ENCODE data around the gene UBXN4.
A peak's percentile ranks its signal among the peaks of the same experiment; 100 is the strongest.

Gene UBXN4

GRCh38 chr2:135736546-135736945 is 5.1 kb upstream of the UBXN4 start:
- no peak for DNase-seq
- H3K4me3 ChIP-seq (ENCODE audit: low read depth, low read length): no peak overlapping the region
- H3K27me3 ChIP-seq: no peaks in the 10 kb centered on the region
- H3K4me1 ChIP-seq: no peaks in the 10 kb centered on the region
- H3K9me3 ChIP-seq: no peaks in the 10 kb centered on the region
- TF ChIP-seq, protein P1, sequence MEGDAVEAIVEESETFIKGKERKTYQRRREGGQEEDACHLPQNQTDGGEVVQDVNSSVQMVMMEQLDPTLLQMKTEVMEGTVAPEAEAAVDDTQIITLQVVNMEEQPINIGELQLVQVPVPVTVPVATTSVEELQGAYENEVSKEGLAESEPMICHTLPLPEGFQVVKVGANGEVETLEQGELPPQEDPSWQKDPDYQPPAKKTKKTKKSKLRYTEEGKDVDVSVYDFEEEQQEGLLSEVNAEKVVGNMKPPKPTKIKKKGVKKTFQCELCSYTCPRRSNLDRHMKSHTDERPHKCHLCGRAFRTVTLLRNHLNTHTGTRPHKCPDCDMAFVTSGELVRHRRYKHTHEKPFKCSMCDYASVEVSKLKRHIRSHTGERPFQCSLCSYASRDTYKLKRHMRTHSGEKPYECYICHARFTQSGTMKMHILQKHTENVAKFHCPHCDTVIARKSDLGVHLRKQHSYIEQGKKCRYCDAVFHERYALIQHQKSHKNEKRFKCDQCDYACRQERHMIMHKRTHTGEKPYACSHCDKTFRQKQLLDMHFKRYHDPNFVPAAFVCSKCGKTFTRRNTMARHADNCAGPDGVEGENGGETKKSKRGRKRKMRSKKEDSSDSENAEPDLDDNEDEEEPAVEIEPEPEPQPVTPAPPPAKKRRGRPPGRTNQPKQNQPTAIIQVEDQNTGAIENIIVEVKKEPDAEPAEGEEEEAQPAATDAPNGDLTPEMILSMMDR (IDR thresholded peaks at IDR 0.05; ENCODE audit: low read depth, low read length): no peak
- H3K36me3 ChIP-seq: no peaks in the 10 kb centered on the region

- H3K36me3 ChIP-seq: no peaks in the 10 kb centered on the region
- TF ChIP-seq, protein P1 (IDR thresholded peaks at IDR 0.05; ENCODE audit: low read depth, low read length): no peak
- no peaks in the 10 kb centered on the region for H3K9me3 ChIP-seq
Measured at GRCh38 chr2:135740206-135740605, 1.4 kb upstream of the UBXN4 start.

DNA sequence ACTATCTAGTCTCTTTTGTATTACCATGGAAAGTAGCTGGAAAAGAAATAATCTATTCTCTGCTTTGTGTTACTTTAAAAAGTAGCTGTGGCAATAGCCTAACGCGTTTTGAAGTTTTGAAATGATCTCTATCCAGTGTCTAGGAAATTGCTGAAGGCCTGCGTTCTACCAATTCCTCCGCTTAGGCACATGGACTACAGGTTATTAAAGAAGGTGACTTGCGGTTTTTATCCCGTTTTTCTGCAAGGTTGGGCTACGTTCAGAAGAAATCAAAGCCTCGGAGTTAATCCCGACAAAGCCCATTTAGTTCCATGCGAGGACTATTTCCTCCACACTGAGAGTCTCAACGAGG is 636 bp upstream of the UBXN4 start:
- Histone ChIP-seq H3K4me3 (ENCODE audit: low read depth, low read length) (no peak overlapping the region), H3K36me3 (no peaks in the 10 kb centered on the region), H3K4me1 (no peaks in the 10 kb centered on the region), H3K27me3 (no peaks in the 10 kb centered on the region), H3K9me3 (no peaks in the 10 kb centered on the region)
- TF ChIP-seq, protein P1 (IDR thresholded peaks at IDR 0.05; ENCODE audit: low read depth, low read length): no peak
- no peak for DNase-seq

More at GRCh38 chr2:135740206-135740605, 1.4 kb upstream of the UBXN4 start:
- Histone ChIP-seq H3K4me1 (no peaks in the 10 kb centered on the region), H3K4me3 (ENCODE audit: low read depth, low read length) (no peak overlapping the region), H3K27me3 (no peaks in the 10 kb centered on the region)
- DNase-seq: no peak

DNA sequence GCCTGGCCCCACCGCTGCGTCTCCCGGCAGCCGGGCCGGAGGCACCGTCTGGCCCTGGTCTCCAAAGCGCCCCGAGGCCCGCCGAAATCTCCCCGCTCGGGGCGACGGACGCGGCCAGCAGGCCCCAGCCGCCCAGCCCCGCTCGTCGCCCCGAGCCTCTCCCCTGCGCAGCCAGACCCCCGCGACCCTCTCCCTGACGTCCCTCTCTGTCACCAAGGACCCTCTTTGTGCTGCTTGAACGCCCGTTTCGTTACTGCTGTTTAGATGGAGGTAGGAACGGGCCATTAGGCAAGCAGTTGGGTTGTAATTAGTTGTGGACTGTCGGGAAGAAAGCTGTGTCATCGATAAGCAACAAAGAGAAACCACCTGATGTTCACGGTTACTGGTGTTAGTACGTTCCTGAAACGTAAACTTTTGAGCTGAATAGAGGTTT is 686 bp downstream of the UBXN4 start:
- Histone ChIP-seq H3K4me3 (ENCODE audit: low read depth, low read length) (peak overlapping the region; percentile 86), H3K9me3 (no peaks in the 10 kb centered on the region), H3K36me3 (no peaks in the 10 kb centered on the region), H3K4me1 (no peaks in the 10 kb centered on the region), H3K27me3 (no peaks in the 10 kb centered on the region)
- peak; percentile 22 for DNase-seq
- TF ChIP-seq, protein P1 (IDR thresholded peaks at IDR 0.05; ENCODE audit: low read depth, low read length): no peak

DNA sequence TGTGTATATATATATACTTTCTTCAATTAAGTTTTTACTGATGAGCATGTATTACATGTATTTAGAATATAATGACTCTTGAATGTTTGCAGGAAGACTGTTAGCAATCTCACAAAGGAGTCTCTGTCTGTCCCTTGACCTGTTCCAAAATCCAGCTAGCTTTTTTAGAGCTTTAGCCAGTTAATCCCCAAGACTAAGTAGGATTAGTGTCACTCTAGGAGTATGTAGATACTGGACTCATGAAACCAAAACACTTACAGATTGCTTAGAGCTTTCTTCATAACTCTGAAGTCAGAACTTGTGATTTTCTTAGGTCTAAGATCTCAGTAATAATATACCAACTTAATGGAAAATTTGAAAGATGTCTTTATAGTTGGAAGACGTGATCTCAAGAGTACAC is 2.2 kb downstream of the UBXN4 start:
- Histone ChIP-seq H3K36me3 (no peaks in the 10 kb centered on the region), H3K4me1 (no peaks in the 10 kb centered on the region), H3K9me3 (no peaks in the 10 kb centered on the region), H3K4me3 (ENCODE audit: low read depth, low read length) (peak overlapping the region; percentile 86; the same call in 1 of the 2 replicates), H3K27me3 (no peaks in the 10 kb centered on the region)
- DNase-seq: no peak
- TF ChIP-seq, protein P1 (IDR thresholded peaks at IDR 0.05; ENCODE audit: low read depth, low read length): no peak

GRCh38 chr2:135744760-135745314 is 3.2 kb downstream of the UBXN4 start:
- Histone ChIP-seq H3K9me3 (no peaks in the 10 kb centered on the region), H3K4me1 (no peaks in the 10 kb centered on the region), H3K4me3 (ENCODE audit: low read depth, low read length) (no peak overlapping the region), H3K36me3 (no peaks in the 10 kb centered on the region), H3K27me3 (no peaks in the 10 kb centered on the region)
- TF ChIP-seq, protein P1 (IDR thresholded peaks at IDR 0.05; ENCODE audit: low read depth, low read length): peak; percentile 44
- DNase-seq: peak; percentile 39

Data from BE2C (cell line).